ENCODE results near the gene DNAI1.

The DNAI1 gene

DNA sequence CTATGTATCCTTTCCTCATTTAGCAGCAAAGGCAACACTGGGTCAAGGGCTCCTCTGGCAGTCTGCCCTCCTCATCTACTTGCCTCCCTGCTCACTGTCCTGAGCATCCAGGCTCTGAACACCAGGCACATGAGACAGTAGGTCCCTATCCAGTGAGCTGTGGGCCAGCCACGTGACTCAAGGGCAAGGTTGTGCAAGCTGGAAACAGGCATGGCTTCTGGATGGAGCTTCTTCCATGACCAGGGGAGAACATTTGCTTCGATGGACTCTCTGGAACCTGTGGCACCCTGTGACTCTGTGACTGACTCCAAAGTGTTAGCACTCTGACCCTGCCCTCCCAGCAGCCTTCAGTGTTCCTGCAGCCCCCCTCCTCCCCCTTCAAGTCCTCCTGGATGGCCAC lies 33.0 kb downstream of the DNAI1 start:
- DNase-seq (ENCODE audit: low spot score) = no peak

- no peak for DNase-seq (ENCODE audit: low spot score)
Observed at GRCh38 chr9:34492051-34492450, 33.4 kb downstream of the DNAI1 start.

DNA sequence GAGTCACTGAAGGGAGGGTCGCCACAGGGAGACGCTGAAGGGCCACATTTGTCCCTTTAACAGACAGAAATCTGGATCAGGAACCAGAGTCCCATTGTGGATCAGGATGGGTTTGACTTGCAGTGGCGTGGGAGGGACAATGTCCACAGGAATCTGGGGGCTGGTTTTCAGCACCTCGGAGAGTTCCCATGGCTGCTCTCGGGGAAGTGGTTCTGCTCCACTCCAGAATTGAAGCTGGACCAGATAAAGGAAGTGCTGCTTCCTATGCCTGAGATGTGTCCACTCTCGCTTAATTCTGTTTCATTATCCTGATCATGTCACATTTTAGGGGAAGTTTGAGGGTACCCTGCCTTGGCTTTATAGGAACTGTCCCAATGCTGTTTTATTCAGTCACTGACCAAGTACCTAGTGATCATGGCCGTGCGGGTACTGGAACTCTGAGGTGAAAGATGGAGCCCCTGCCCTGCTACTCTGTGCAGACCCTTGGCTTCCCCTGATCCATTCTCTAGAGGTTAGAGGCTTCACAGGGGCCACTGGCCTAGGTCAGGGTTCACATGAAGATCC lies 35.4 kb downstream of the DNAI1 start:
- peak; percentile 75 for DNase-seq (ENCODE audit: low spot score)

- DNase-seq (ENCODE audit: low spot score) = no peak
Observed at GRCh38 chr9:34496149-34496712, 37.6 kb downstream of the DNAI1 start.

GRCh38 chr9:34498553-34498952 lies 39.9 kb downstream of the DNAI1 start:
- DNase-seq (ENCODE audit: low spot score) = no peak

- no peak for DNase-seq (ENCODE audit: low spot score)
Observed at GRCh38 chr9:34499076-34499475, 40.5 kb downstream of the DNAI1 start.

- peak; percentile 72 for DNase-seq (ENCODE audit: low spot score)
Observed at GRCh38 chr9:34500623-34501267, 42.1 kb downstream of the DNAI1 start.

- DNase-seq (ENCODE audit: low spot score) = no peak
Observed at GRCh38 chr9:34501372-34501771, 42.8 kb downstream of the DNAI1 start.

- DNase-seq (ENCODE audit: low spot score) = peak; percentile 88
Observed at GRCh38 chr9:34501889-34502425, 43.4 kb downstream of the DNAI1 start.

DNA sequence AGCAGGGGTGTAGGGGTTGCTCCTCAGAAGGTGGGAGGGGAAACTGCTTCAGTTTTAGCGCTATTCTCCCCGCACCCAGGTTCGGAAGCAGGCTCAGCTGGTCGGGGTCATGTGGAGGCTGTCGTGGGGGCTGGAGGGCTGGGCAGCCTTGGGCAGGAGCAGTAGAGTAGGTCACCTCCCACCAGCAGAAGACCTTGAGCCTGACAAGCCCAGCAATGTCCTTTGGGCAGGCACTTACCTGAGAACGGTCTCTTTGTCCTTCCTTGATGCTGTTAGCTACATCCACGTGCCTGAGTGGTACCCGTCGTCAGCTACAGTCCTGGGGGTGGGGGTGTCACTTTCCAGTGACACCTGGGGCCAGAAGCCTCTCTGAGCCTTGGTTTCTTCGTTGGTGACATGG lies 43.9 kb downstream of the DNAI1 start:
- no peak for DNase-seq (ENCODE audit: low spot score)

- DNase-seq (ENCODE audit: low spot score) = no peak
Observed at GRCh38 chr9:34502891-34503290, 44.3 kb downstream of the DNAI1 start.

GRCh38 chr9:34503406-34503805 lies 44.8 kb downstream of the DNAI1 start:
- DNase-seq (ENCODE audit: low spot score) = no peak

- DNase-seq (ENCODE audit: low spot score) = no peak
Observed at GRCh38 chr9:34505370-34506120, 46.9 kb downstream of the DNAI1 start.

DNA sequence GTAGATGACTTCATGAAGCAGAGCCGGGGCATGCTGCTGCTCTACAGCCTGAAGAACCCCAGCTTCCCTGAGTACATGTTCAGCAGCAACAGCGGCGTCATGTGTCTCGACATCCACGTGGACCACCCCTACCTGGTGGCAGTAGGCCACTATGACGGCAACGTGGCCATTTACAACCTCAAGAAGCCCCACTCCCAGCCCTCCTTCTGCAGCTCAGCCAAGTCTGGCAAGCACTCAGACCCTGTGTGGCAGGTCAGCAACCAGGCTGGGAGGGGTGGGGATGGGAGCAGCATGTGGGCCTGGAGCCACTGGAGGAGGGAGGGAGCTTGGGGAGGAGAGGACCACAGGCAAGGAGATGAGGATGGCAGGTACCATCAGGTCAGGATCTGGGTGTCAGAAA lies 48.0 kb downstream of the DNAI1 start:
- no peak for DNase-seq (ENCODE audit: low spot score)

GRCh38 chr9:34507556-34507955 lies 49.0 kb downstream of the DNAI1 start:
- no peak for DNase-seq (ENCODE audit: low spot score)

DNA sequence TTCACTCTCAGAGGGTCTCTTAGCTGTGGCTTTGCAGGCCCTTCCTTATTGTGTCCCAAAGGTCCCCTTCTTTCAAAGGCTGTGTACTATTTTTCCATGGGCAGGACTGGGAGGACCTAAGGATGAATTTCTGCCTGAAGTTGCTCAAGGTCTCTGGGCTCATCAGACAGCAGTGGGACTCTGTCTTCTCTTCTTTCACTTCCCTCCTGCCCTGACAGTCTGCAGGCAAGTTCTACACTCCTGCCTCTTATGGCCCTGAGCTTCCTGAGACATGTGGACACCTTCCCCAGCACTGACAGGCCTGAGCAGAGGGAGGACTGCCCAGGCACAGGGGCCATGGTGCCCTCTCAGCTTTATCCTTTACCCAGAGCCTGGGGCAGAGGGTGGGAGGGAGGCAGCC lies 49.4 kb downstream of the DNAI1 start:
- DNase-seq (ENCODE audit: low spot score) = no peak

DNA sequence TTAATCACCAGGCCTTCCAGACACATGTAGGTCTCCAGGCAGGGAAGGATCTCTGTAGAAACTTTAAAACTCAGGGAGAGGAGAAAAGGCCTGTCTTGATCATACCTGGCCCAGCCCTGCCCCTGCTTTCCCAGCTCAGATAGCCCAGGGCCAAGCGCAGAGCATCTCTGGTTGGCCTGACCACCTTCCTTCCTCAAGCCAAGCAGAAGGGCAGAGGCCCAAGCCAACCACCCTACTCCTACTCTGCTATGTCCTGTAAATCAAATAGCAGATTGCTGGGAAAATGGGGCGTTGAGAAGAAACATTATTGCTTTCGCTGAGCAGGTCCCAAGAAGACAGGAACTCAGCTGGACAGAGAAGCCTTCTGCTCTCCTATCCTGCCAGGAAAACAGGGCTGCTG lies 49.9 kb downstream of the DNAI1 start:
- no peak for DNase-seq (ENCODE audit: low spot score)

- no peak for DNase-seq (ENCODE audit: low spot score)
Observed at GRCh38 chr9:34508951-34509350, 50.3 kb downstream of the DNAI1 start.

- DNase-seq (ENCODE audit: low spot score) = no peak
Observed at GRCh38 chr9:34510497-34511468, 52.2 kb downstream of the DNAI1 start.

- no peak for DNase-seq (ENCODE audit: low spot score)
Observed at GRCh38 chr9:34512131-34513078, 53.8 kb downstream of the DNAI1 start.

All from AG08395 (cell line).